C1 segment of cervical spinal cord (tissue), 14 donors: ENCODE results near the gene BBLN.

Source experiments
- DNase-seq, 14 donors: peaks; one replicate each; lab custom pipeline; 2025; lab: John Stamatoyannopoulos, UW

Gene BBLN

DNA sequence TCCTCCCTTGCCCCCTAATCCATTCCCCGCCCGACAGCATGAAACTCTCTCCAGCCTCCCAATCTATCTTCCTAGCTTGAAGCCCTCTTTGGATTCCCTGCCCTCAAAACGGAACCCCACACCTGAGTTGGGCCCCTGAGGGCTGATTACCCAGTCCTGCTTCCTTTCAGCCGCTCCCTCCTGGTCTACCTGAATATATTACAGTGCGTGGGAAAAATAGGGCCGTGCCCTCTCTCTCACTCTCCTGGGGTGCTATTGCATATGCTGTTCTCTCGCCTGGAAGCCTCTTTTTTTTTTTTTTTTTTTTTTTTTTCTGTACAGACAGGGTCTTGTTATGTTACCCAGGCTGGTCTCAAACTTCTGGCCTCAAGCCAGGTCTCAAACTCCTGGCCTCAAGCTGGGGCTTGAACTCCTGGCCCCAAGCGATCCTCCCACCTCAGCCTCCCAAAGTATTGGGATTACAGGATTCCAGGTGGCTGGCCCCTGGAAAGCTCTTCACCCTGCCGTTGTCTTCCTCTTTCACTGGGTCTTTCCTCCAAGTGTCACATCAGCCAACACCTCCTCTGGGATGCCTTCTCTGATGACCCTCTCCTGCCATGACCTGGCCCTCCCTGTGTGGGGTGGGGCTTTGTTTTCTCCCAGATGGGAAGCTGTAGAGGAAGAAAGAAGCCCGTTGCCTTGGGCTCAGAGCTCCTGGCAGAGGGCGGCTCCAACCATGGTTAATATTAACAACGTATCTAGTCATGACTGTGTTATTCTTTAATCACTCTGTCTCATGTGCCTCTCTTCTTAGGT is 51.3 kb downstream of the BBLN start:
- no peak for DNase-seq

- no peak for DNase-seq
These were observed 51.9 kb downstream of the BBLN start for GRCh38 chr9:128211981-128212281.
